K562 (cell line): ENCODE measurements around the gene NUDT1. TPM values are rescaled to one million over a fixed set of nuclear protein-coding genes. Genes with fewer than 3 reads are reported as not detected.
A peak's percentile ranks its signal among the peaks of the same experiment; 100 is the strongest.

ENCODE experiments used
- CHD4 ChIP-seq: fragments of 200-600 bp; sonication (generic); IDR thresholded peaks from 3 replicates; pipeline ENCODE4 v1.6.1; 2012; ENCODE audit warnings: low read depth, mild to moderate bottlenecking, mixed read lengths, low read length, inconsistent platforms; ENCODE audit not compliant: insufficient read depth, insufficient replicate concordance, poor library complexity, severe bottlenecking
- CREBBP ChIP-seq: IDR thresholded peaks from one replicate; pipeline ENCODE4 v1.6.1; 2012; ENCODE audit warnings: low read depth, mild to moderate bottlenecking, control low read depth, inconsistent platforms, low read length
- ELF2 ChIP-seq: fragments of 250-450 bp; sonication (Bioruptor Pico); IDR thresholded peaks from 2 replicates; pipeline ENCODE4 v1.5.0; 2021; ENCODE audit warnings: mild to moderate bottlenecking
- MAZ ChIP-seq, 2 experiments: fragments of 450-650 bp in 1 of 2; sonication (generic) in 1 of 2; formaldehyde crosslinking; IDR thresholded peaks in 1 of 2; conservative IDR thresholded peaks in 1 of 2; 2 replicates each; pipeline versions ENCODE4 v1.4.0 to v1.5.0; 2020; ENCODE audit warnings: mild to moderate bottlenecking in 1 of 2, missing genetic modification reagents in 1 of 2
- MEIS2 ChIP-seq: fragments of 450-650 bp; IDR thresholded peaks from 2 replicates; pipeline ENCODE4 v1.6.1; 2014; ENCODE audit warnings: mild to moderate bottlenecking; ENCODE audit not compliant: partially characterized antibody
- RAD21 ChIP-seq, 2 experiments: fragments of 250-450 bp in 1 of 2; fragments of 450-650 bp in 1 of 2; sonication (Bioruptor Pico) in 1 of 2; formaldehyde crosslinking in 1 of 2; IDR thresholded peaks in 1 of 2; conservative IDR thresholded peaks in 1 of 2; 2 replicates each; pipeline versions ENCODE4 v1.4.0 to v1.8.0; 2020 to 2022; ENCODE audit warnings: mild to moderate bottlenecking in 2 of 2, moderate library complexity in 1 of 2
- polyA plus RNA-seq, 8 experiments: library from polyadenylated mRNA; depleted of rRNA in 4 of 8; stranded (reverse) in 5 of 8; unstranded in 3 of 8; fragments of >200 nt; fragmentation: Nextera tagmentation in 2 of 8; fragmentation: Illumina TruSeq in 1 of 8; extraction: Ambion mirVana in 2 of 8; extraction: Trizol in 1 of 8; gene quantifications; 2 replicates each; pipeline versions ENCODE4 v1.2.1 to v1.2.3, GENCODE V29; 2011 to 2014; ENCODE audit warnings: inconsistent platforms in 1 of 8, missing spikeins in 1 of 8
- total RNA-seq, 7 experiments: library from RNA; depleted of rRNA in 6 of 7; stranded (reverse); fragments of >200 nt in 6 of 7; fragmentation: Illumina TruSeq in 2 of 7; extraction: Trizol in 2 of 7; gene quantifications; 2 replicates each; pipeline versions ENCODE4 v1.2.1 to v1.2.3, GENCODE V29; 2011 to 2021; ENCODE audit warnings: low replicate concordance in 1 of 7
- TF ChIP-seq, protein P1 (sequence below), 2 experiments: fragments of 450-650 bp; formaldehyde crosslinking in 1 of 2; IDR thresholded peaks; 2 replicates each; pipeline versions ENCODE4 v1.4.0 to v1.6.1; 2014 to 2020; ENCODE audit warnings: mild to moderate bottlenecking in 2 of 2, borderline replicate concordance in 1 of 2, low read depth in 1 of 2
- TF ChIP-seq, protein P2 (sequence below): fragments of 450-650 bp; IDR thresholded peaks from 2 replicates; pipeline ENCODE4 v1.6.1; 2014; ENCODE audit warnings: low read depth, mild to moderate bottlenecking, moderate library complexity, borderline replicate concordance
- TF ChIP-seq, protein P3 (sequence below): sonication (generic); formaldehyde crosslinking; IDR thresholded peaks from 2 replicates; pipeline ENCODE4 v1.9.0; 2022; ENCODE audit warnings: mild to moderate bottlenecking, missing genetic modification reagents
- TF ChIP-seq, protein P4 (sequence below): fragments of 250-450 bp; sonication (Bioruptor Pico); IDR thresholded peaks from 2 replicates; pipeline ENCODE4 v1.8.0; 2022; ENCODE audit warnings: inconsistent platforms

The NUDT1 gene
- total and polyA plus RNA-seq, 9 of the 15 experiments (the other 6 are each of a cell fraction or from before 2014, with no cell fraction given): 5.3 to 73.3 (median 29.6) TPM

DNA sequence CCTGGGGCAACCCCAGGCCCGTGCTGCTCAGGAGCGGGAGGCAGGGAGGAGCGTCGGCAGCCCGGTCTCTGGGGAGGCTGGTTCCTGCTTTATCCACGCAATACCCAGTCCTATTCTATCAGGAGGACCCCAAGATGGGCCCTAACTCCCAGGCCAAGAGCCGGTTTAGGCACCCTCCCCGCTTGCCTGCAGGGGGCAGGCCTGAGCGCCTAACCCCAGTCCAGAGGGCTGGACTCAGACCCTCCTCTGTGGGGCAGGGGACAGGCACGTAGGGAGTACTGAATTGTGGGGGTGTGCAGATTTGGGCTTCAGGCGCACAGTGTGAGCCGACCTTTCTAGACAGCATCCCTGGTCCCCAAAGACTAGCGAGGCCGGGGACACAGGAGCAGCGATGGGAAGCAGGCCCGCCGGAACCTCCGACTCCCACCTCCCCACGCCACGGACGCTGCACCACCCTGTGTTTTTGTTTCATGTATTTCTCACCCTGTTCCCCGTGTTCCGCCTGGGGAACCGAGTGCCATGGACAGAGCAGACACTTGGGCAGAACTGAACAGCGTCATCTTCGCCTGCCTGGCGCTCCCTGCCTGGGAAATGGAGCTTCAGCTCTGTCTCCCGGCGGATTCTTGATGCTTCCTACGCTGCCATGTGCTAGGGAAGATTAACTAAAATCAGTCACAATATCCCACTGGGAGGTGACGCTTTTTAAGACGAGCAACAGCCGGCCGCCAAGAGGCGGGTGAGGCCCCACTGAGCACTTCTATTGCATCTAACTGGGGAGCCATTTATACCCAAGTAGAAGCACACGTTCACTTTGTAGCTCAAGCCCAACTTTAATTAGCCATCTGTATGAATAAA lies 5.3 kb downstream of the NUDT1 start (continued):
- TF ChIP-seq, protein P1, sequence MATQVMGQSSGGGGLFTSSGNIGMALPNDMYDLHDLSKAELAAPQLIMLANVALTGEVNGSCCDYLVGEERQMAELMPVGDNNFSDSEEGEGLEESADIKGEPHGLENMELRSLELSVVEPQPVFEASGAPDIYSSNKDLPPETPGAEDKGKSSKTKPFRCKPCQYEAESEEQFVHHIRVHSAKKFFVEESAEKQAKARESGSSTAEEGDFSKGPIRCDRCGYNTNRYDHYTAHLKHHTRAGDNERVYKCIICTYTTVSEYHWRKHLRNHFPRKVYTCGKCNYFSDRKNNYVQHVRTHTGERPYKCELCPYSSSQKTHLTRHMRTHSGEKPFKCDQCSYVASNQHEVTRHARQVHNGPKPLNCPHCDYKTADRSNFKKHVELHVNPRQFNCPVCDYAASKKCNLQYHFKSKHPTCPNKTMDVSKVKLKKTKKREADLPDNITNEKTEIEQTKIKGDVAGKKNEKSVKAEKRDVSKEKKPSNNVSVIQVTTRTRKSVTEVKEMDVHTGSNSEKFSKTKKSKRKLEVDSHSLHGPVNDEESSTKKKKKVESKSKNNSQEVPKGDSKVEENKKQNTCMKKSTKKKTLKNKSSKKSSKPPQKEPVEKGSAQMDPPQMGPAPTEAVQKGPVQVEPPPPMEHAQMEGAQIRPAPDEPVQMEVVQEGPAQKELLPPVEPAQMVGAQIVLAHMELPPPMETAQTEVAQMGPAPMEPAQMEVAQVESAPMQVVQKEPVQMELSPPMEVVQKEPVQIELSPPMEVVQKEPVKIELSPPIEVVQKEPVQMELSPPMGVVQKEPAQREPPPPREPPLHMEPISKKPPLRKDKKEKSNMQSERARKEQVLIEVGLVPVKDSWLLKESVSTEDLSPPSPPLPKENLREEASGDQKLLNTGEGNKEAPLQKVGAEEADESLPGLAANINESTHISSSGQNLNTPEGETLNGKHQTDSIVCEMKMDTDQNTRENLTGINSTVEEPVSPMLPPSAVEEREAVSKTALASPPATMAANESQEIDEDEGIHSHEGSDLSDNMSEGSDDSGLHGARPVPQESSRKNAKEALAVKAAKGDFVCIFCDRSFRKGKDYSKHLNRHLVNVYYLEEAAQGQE (IDR thresholded peaks at IDR 0.05; ENCODE audit: borderline replicate concordance): peak; percentile 73
- TF ChIP-seq, protein P1 (CRISPR knock-in tag; IDR thresholded peaks at IDR 0.05; ENCODE audit: low read depth): no peak
- TF ChIP-seq MAZ (CRISPR knock-in tag; conservative IDR thresholded peaks at IDR 0.05 in 1 of 2, IDR thresholded peaks at IDR 0.05 in 1 of 2): 0 out of 4 replicates have a peak, but pooled peaks of 1 of the 2 experiments have one; percentile 30
- TF ChIP-seq RAD21 (CRISPR knock-in tag; conservative IDR thresholded peaks at IDR 0.05 in 1 of 2, IDR thresholded peaks at IDR 0.05 in 1 of 2): peak; percentile 44 to 75; a peak in 3 of 4 replicates
- TF ChIP-seq CHD4: no peak
- TF ChIP-seq, protein P2, sequence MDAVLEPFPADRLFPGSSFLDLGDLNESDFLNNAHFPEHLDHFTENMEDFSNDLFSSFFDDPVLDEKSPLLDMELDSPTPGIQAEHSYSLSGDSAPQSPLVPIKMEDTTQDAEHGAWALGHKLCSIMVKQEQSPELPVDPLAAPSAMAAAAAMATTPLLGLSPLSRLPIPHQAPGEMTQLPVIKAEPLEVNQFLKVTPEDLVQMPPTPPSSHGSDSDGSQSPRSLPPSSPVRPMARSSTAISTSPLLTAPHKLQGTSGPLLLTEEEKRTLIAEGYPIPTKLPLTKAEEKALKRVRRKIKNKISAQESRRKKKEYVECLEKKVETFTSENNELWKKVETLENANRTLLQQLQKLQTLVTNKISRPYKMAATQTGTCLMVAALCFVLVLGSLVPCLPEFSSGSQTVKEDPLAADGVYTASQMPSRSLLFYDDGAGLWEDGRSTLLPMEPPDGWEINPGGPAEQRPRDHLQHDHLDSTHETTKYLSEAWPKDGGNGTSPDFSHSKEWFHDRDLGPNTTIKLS: no peak
- 0 out of 2 replicates have a peak, but pooled peaks have one; percentile 15 for TF ChIP-seq ELF2
- TF ChIP-seq, protein P3, sequence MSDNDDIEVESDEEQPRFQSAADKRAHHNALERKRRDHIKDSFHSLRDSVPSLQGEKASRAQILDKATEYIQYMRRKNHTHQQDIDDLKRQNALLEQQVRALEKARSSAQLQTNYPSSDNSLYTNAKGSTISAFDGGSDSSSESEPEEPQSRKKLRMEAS (CRISPR knock-in tag): 0 out of 2 replicates have a peak, but pooled peaks have one; percentile 15
- TF ChIP-seq, protein P4, sequence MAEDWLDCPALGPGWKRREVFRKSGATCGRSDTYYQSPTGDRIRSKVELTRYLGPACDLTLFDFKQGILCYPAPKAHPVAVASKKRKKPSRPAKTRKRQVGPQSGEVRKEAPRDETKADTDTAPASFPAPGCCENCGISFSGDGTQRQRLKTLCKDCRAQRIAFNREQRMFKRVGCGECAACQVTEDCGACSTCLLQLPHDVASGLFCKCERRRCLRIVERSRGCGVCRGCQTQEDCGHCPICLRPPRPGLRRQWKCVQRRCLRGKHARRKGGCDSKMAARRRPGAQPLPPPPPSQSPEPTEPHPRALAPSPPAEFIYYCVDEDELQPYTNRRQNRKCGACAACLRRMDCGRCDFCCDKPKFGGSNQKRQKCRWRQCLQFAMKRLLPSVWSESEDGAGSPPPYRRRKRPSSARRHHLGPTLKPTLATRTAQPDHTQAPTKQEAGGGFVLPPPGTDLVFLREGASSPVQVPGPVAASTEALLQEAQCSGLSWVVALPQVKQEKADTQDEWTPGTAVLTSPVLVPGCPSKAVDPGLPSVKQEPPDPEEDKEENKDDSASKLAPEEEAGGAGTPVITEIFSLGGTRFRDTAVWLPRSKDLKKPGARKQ: no peak
- TF ChIP-seq MEIS2: no peak
- TF ChIP-seq CREBBP: no peak
